Caki2 (cell line): ENCODE results near the gene RXFP1. TPM values are rescaled to one million over a fixed set of nuclear protein-coding genes. Genes with fewer than 3 reads are reported as not detected.

Experiments
- DNase-seq: peaks from one replicate; pipeline ENCODE4 v3.0.0-alpha.2; 2015; ENCODE audit warnings: low read depth
- in situ Hi-C: cut with HindIII; loops from 2 replicates; pipeline ENCODE4 v1.10.0; 2016; ENCODE audit warnings: low sequenced_read_pairs, low pct_unique_long_range_greater_than_20kb, mixed read lengths
- total RNA-seq: library from RNA; depleted of rRNA; stranded (reverse); fragments of >200 nt; shearing (Covaris generic); gene quantifications from 2 replicates; pipeline ENCODE4 v1.2.3, GENCODE V29; 2014; ENCODE audit warnings: low replicate concordance

RXFP1 gene
- total RNA-seq, 1 experiment from 2014 or later, result not detected

DNA sequence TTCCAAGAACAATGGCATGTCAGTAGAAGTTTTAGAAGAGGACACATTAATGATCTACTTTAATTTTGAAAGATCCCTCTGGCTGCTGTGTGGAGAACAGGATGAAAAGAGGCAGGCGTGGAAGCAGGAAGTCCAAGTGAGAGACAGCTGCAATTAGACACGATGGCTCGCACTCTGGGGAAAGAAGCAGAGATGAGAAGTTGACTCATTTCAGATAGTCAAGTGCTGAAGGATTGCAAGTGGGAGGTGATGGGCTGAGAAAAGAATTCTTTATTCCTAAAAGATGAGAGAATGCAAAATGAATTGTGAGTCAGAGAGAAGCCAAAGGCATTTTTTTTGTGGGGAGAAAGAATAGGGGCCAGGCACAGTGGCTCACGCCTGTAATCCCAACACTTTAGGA is 16.5 kb downstream of the RXFP1 start:
- no peak for DNase-seq

DNA sequence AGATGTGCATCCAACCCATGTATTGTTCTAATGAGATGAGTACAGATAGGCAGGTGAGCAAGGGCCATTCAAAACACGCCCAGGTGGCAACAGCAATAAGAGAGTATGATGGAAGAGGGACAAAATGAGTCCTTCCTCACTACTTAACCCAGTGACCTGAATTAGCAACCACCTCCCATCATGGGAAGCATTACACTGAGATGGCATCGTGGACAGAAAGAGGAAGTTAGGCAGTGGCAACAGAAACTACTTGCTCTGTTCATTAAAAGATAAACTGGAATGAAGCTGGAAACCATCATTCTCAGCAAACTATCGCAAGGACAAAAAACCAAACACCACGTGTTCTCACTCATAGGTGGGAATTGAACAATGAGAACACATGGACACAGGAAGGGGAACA is 17.2 kb downstream of the RXFP1 start:
- in situ Hi-C loops, result no loop called here
- DNase-seq, result no peak

More for the DNA sequence above, 16.5 kb downstream of the RXFP1 start:
- in situ Hi-C loops, result no loop called here

DNA sequence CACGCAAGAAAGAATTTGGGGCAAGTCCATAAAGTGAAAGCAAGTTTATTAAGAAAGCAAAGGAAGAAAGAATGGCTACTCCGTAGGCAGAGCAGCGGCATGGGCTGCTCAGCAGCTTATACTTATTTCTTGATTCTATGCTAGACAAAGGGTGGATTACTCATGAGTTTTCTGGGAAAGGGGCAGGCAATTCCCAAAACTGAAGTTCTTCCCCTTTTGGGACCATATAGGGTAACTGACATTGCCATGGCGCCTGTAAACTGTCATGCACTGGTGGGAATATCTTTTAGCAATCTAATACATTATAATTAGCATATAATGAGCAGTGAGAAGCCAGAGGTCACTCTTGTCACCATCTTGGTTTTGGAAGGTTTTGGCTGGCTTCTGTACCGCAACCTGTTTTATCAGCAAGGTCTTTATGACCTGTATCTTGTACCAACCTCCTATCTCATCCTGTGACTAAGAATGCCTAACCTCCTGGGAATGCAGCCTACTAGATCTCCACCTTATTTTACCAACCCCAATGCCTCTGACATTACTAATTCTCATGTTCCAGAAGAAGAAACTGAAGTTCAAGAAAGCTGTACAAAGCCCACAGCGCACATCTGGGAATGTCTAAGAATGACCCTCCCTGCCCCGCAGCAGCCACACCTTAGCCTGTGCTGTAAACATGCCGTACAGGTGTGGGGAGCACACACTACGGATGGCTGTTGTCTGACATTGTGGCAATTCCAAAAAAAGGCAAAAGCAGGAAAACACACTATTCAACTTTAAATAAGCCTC is 18.6 kb downstream of the RXFP1 start:
- in situ Hi-C loops, result no loop called here
- DNase-seq, result no peak

DNA sequence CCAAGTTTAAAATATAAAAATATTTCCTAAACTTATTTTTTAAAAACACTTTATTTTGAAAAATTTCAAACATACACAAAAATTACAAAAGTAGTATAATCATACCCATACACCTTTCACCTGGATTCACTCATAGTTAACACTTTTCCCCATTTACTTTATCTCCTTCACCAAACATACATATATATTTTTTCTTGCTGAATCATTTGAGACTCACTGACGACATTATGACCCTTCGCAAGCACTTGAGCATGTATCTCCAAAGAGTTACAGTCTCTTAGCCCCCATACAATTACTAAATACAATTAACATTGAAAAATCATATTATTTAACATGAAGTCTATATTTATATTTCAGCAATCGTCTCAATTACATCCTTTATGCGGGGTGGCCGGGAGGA is 19.8 kb downstream of the RXFP1 start:
- in situ Hi-C loops, result no loop called here
- DNase-seq, result no peak

DNA sequence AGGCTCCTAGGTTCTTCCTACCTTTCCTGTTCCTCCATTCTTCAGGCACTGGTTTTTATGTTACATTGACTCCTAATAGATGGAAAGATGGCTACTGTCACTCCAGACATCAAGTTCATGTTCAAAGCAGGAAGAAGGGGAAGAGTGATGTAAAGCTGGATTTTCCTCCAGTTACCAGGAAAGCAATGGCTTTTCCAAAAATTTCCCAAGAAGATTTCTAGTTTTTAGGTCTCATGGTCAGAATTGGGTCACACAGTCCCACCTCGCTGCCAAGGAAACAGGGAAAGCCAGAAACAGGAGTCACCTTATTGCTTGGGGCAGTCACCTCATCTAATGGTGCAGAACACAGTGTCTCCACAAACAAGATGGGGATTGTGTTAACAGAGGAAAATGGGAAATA is 21.5 kb downstream of the RXFP1 start:
- in situ Hi-C loops, result no loop called here

DNA sequence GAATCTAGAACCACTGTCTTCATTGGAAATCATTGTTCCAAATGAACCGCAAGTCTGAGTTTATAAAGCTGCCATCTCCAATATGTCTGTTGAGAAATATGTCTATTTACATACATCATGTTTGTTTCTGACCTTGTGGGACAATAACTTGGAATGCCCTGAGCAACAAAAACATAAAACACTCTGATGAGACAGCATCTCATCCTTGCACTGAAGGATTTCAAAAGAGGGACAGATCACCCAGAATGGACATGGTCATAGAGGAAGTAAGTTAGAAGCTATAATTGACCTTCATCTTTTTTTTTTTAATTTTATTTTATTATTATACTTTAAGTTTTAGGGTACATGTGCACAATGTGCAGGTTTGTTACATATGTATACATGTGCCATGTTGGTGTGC is 22.5 kb downstream of the RXFP1 start:
- no peak for DNase-seq
- in situ Hi-C loops, result no loop called here

More for the DNA sequence above, 21.5 kb downstream of the RXFP1 start:
- no peak for DNase-seq

DNA sequence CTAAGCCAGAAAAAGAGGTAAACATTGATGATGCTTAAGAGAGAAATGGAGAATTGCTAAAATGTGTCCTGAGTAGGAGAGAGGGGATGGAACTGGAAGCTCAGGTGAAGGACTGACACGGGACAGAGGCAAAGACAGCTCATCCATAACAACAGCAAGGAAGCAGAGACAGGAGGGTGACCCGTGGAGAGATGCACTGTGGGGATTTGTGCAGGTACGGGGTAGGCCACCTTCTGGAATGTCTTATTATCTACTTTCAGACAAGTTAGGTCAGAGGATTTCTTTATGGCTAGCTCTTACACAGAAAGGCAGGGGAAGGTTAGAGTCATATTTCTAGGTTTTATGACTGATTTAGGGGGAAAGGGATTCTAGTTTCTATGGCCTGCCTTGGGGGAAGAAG is 31.7 kb downstream of the RXFP1 start:
- in situ Hi-C loops, result no loop called here
- DNase-seq, result no peak

DNA sequence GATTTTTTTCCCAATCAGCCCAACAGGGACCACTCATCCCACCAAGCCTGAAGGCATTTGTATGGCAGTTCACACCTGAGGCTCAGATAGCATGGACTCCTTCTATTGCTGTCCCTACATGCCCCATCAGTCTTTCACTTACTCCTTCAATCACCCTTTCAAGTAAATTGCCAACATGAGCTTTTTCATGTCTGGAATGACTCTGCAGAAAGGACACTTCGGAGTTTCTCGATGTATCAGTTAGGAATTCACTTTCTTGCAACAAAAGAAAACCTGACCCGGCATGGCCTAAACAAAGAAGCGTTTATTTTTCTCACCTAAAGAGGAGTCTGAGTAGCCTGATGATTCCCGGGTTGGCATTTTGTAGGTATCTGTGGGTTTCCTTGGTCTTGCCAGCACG is 38.6 kb downstream of the RXFP1 start:
- no peak for DNase-seq
- in situ Hi-C loops, result no loop called here

DNA sequence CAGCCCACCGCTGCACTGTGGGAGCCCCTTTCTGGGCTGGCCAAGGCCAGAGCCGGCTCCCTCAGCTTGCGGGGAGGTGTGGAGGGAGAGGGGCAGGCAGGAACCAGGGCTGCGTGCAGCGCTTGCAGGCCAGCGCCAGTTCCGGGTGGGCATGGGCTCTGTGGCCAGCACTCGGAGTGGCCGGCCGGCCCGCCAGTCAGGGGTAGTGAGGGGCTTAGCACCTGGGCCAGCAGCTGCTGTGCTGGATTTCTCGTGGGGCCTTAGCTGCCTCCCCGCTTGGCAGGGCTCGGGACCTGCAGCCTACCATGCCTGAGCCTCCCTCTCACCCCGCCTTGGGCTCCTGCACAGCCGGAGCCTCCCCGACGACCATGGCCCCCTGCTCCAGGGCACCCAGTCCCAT is 45.2 kb downstream of the RXFP1 start:
- DNase-seq, result no peak
- in situ Hi-C loops, result no loop called here

DNA sequence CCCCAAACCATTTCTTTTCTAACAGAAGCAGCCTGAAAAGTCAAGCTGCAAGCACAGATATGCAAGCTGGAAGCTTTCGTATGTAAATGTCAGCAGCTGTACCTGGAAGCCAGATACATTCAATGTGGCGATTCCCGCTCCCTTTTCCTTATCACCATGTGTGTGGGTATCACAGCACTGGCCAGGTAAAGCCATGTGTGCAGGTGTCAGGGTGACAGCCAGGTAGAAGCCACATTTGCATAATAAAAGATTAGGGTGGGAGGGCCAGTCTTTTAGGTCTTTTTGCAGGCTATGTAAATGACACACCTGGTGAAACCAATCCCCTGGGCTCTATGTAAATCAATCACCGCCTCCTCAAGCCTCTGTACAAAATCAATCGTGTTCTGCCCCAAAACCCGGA is 50.1 kb downstream of the RXFP1 start:
- DNase-seq, result no peak
- in situ Hi-C loops, result no loop called here

DNA sequence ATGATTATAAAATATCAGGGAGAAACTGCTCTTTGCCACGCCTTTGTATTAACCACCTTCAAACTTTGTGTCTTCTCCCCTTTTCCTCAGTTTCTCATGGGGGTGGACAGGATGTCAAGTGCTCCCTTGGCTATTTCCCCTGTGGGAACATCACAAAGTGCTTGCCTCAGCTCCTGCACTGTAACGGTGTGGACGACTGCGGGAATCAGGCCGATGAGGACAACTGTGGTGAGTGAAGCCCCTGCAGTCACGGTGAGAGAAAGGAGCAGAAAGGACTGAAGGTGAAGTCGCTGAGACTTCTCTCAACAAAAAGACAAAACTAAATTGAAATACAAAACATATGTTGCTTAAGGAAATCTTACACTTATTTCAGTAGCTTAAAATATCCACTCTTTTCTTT is 50.9 kb downstream of the RXFP1 start:
- in situ Hi-C loops, result no loop called here
- no peak for DNase-seq

DNA sequence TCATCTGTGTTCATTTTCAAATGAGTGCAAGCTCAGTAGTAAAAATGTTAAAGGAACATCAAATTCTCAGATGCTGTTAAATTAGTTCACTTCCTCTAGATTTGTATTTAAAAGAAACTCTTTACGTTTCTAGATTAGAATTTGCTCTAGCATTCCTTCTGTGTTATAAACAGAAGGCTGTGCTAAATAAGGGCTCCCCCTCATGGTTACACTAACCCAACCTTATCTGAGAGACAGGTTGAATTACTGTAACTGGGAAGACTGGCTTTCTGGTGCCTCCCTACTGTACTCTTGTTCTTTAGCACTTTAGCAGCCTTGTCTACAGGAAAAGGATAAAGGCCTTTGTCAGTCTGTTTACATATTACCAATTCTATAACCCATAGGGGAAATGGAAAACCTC is 56.8 kb downstream of the RXFP1 start:
- DNase-seq, result peak; percentile 2
- in situ Hi-C loops, result no loop called here

DNA sequence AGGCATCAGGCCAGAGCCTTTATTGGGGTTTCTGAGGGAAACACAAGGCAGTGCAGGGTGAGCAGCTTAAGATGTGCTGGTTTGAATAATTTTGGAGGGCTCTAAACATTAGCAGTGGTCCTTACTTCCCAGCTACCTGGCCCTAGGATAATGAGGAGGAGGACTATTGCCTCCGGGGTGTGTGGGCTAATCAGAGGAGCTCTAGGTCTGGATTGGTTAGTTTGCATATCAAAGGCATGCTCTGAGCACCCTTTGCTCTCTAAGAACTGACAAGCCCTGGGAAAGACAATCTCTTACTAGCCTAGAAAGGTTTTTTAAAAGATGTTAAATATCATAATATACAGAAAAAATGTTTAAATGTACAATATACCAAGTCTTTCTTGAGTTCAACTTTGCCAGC is 58.4 kb downstream of the RXFP1 start:
- in situ Hi-C loops, result no loop called here
- DNase-seq, result no peak

DNA sequence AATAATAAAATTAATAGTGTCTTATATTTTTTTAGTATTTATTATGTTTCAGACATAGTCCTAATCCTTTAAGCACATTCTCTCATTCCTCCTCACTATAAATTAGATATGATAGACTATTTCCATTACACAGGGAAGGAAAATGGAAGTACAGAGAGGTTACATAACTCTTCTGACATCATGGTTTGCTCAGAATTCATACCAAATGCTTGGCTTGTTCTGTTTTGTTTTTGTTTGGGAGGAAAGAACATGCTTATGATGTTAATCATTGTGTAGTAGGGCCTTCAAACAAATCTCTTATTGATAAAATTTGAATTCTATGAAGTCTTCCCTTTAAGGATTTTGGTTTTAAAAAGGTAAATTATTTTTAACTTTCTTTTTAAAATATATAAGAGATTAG is 59.5 kb downstream of the RXFP1 start:
- in situ Hi-C loops, result no loop called here
- no peak for DNase-seq

DNA sequence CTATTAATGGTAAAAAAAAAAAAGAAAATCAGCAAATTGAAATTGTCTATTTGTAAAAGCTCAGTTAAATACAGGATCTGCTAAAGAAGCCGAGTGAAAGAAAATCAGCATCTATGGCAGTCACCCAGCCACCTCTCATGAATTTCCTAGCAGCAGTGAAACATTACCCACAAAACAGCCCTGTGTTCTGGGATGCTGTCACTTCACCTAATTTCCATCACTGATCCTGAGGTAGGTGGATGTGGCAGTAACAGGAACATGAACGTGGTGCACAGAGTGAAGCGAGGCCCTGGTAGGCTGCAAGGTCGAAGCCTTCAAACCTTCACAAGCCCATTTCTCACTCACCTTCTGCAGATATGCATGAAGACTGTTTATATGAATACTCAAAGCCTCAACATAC is 65.2 kb downstream of the RXFP1 start:
- in situ Hi-C loops, result no loop called here
- DNase-seq, result no peak

DNA sequence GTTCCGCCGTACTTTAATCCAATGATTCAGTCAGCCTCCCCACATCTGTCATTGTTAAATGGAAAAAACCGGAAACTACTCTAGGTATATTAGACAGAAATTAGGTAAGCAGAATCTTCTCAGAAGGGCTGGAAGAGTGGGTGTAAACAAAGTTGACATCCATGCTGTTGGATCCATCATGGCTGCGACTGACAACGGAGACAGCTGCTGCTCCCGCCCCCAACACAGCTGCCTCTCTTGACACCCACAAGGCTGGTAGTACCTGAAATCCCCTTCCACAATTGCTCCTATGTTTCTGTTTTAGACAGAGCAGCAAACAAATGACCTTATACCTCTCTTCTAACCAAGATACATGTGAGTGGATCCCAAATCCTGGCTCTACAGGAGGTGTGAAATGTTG is 66.6 kb downstream of the RXFP1 start:
- no peak for DNase-seq
- in situ Hi-C loops, result no loop called here

DNA sequence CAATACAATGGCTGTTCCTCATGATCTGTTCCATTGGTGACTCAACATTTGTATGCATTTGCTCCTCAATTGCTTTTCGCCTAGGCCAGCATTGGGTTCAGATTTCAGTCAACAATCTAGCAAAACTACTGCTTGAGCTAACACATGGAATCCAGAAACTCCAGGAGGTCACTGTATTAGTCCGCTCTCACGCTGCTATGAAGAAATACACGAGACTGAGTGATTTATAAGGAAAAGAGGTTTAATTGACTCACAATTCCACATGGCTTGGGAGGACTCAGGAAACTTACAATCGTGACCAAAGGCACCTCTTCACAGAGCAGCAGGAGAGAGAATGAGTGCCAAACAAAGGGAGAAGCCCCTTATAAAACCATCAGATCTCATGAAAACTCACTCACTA is 67.1 kb downstream of the RXFP1 start:
- in situ Hi-C loops, result no loop called here
- no peak for DNase-seq

DNA sequence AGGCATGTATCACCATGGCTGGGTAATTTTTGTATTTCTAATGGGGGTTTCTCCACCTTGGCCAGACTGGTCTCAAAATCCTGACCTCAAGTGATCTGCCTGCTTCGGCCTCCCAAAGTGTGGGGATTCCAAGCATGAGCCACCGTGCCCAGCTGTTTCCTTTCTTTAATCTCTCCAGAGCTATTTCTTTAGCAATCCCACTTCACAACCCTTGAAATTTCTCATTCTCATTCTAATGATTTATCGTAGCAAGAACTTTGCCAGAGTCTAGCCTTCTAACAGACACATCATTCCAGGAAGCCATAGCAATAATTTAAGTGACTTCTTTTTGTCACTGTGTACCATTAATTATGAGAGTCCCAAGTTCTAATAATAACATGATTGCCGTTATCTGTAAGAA is 68.6 kb downstream of the RXFP1 start:
- in situ Hi-C loops, result no loop called here

DNA sequence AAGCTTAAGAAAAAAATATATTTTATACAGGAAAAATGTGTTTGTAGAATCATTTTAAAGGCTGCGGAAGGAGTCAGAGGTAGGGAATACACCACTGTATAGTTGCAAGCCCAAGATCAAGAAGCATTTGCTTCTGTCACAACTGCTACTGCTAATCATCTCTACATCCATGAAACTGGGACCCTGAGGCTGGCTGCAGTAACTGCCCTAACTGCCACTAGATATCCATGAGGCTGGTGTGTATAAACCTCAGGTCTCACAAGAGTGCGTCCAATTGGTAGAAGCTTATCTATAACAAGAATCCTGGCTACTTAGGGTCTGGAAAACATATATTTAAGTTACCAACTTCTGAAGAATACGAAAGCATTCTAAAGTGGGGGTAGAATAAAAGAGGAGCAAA is 69.1 kb downstream of the RXFP1 start:
- in situ Hi-C loops, result no loop called here
- no peak for DNase-seq

More for the DNA sequence above, 68.6 kb downstream of the RXFP1 start:
- DNase-seq, result no peak

DNA sequence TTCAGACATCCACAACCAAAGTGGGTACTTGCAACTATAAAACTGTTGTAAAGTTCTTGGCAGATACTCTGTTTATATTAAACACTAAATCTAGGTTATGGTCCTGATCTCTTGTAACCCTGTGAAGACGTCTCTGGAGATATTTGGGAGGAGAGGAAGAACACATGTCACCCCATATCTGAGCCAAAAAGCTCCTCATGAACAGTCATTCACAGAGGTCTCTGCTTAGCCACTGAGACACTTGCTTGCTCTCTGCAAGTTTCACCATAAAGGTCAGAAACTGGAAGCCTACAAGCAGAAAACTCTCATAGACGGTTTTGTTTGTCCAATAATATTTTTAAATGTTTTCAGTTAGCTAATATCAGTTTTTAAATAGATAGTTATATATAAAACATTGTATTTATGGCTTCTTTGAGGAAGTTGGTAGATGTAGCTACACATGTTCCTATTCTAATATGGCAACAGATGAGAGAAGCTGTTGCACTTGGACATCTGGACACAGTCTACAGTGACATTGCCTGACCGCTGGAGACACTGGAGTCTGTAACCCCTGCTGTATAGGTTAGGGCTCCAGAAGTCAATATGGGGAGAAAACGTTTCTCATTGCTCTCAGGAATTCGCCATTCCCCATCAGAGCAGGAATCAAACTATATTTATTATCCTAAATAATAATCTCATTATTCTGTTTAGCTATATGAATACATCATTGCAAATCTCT is 76.4 kb downstream of the RXFP1 start:
- DNase-seq, result no peak
- in situ Hi-C loops, result no loop called here
